ENCODE measurements around the gene PTPRG. TPM values are rescaled to one million over a fixed set of nuclear protein-coding genes. Genes with fewer than 3 reads are reported as not detected.

The PTPRG gene
- total RNA-seq, 2 experiments from 2014 or later: 0.13 to 0.70 TPM

GRCh38 chr3:62178032-62178431 lies 616.7 kb downstream of the PTPRG start:
- no peaks in the 10 kb centered on the region for H3K79me2 ChIP-seq (ENCODE audit: insufficient read depth, low read depth, low read length)

DNA sequence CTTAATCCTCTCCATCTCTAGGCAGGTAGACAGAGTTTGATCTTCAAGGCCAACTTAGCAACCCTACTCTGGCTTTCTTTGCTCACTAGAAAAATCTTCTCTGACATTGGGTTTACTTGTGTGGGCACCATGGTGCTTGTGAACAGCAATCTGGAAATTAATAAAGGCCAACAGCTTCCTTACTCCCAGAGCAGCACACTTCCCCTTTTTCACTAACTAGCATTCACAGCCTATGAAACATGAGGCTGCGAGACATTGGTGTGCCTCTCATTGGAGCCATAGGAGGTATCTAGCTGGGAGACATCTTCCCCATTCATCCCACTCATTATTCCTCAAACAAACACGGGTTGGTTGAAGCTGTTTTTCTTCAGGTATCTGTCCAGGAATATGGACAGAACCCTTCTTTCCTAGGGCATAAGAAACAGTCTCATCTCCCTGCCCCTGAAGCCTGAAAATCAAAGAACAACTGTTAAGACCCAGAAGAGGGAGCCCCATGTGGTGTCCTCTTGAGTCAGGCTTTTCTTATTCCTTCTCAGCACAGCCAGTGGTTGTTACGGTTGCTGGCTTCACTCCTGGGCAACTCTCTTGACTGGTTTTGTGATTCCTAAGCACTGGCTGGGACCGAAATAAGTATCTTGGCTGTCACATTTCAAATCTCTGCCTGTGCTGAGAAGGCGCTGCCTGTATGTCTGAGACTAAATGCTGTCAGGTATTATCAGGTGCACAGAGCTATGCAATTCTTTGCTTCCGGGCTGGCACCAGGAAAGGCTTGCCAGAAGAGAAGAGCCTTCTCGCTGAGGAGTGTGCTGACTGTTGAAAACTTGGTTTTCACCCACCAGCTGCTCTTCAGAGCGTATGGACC lies 617.6 kb downstream of the PTPRG start:
- H3K27ac ChIP-seq (ENCODE audit: low read depth, low read length, poor library complexity, severe bottlenecking): no peak overlapping the region
- no peaks in the 10 kb centered on the region for H4K20me1 ChIP-seq (ENCODE audit: insufficient read depth, low read length)
- no peaks in the 10 kb centered on the region for H3K4me1 ChIP-seq (ENCODE audit: insufficient read depth, low read length, poor library complexity, severe bottlenecking)
- DNase-seq (ENCODE audit: low spot score): no peak
- ChIA-PET CTCF (ENCODE audit: unreplicated experiment) (no interaction called here), POLR2A (interaction anchor here (0.6 kb wide), 1 partner anchor 285 kb away, joined by 3 read pairs; no protein-coding TSS in a partner anchor)
- H3K9me3 ChIP-seq (ENCODE audit: low read length): no peaks in the 10 kb centered on the region
- H3K9me2 ChIP-seq (ENCODE audit: insufficient read depth, low read length): no peaks in the 10 kb centered on the region
- no peaks in the 10 kb centered on the region for H3K79me2 ChIP-seq (ENCODE audit: insufficient read depth, low read depth, low read length)
- no peak overlapping the region for H3K4me3 ChIP-seq (ENCODE audit: low read depth, low read length, poor library complexity, severe bottlenecking)
- no TSS peak for BruUV-seq (replicated peaks)
- no peaks in the 10 kb centered on the region for H3K36me3 ChIP-seq (ENCODE audit: insufficient read depth, low read length)
- no peak for TF ChIP-seq EZH2phosphoT487 (IDR thresholded peaks at IDR 0.05; ENCODE audit: borderline replicate concordance, low read depth, low read length)
- TF ChIP-seq, protein P1, sequence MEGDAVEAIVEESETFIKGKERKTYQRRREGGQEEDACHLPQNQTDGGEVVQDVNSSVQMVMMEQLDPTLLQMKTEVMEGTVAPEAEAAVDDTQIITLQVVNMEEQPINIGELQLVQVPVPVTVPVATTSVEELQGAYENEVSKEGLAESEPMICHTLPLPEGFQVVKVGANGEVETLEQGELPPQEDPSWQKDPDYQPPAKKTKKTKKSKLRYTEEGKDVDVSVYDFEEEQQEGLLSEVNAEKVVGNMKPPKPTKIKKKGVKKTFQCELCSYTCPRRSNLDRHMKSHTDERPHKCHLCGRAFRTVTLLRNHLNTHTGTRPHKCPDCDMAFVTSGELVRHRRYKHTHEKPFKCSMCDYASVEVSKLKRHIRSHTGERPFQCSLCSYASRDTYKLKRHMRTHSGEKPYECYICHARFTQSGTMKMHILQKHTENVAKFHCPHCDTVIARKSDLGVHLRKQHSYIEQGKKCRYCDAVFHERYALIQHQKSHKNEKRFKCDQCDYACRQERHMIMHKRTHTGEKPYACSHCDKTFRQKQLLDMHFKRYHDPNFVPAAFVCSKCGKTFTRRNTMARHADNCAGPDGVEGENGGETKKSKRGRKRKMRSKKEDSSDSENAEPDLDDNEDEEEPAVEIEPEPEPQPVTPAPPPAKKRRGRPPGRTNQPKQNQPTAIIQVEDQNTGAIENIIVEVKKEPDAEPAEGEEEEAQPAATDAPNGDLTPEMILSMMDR (conservative IDR thresholded peaks at IDR 0.05; ENCODE audit: low read length): no peak
- H3K4me2 ChIP-seq (ENCODE audit: low read length): no peak overlapping the region
- intact Hi-C loops (cut with micrococcal nuclease; ENCODE audit: unreplicated experiment): no loop called here
- H2AFZ ChIP-seq (ENCODE audit: low read length): no peak overlapping the region

More at GRCh38 chr3:62178032-62178431, 616.7 kb downstream of the PTPRG start:
- no TSS peak for BruUV-seq (replicated peaks)
- H3K4me2 ChIP-seq (ENCODE audit: low read length): no peak overlapping the region
- no peak overlapping the region for H3K27ac ChIP-seq (ENCODE audit: low read depth, low read length, poor library complexity, severe bottlenecking)
- ChIA-PET POLR2A (no interaction called here), CTCF (ENCODE audit: unreplicated experiment) (no interaction called here)
- H3K36me3 ChIP-seq (ENCODE audit: insufficient read depth, low read length): no peaks in the 10 kb centered on the region
- no peak for TF ChIP-seq EZH2phosphoT487 (IDR thresholded peaks at IDR 0.05; ENCODE audit: borderline replicate concordance, low read depth, low read length)
- TF ChIP-seq, protein P1 (conservative IDR thresholded peaks at IDR 0.05; ENCODE audit: low read length): no peak
- no peaks in the 10 kb centered on the region for H3K4me1 ChIP-seq (ENCODE audit: insufficient read depth, low read length, poor library complexity, severe bottlenecking)
- H3K9me3 ChIP-seq (ENCODE audit: low read length): no peaks in the 10 kb centered on the region
- DNase-seq (ENCODE audit: low spot score): no peak
- intact Hi-C loops (cut with micrococcal nuclease; ENCODE audit: unreplicated experiment): no loop called here
- no peak overlapping the region for H2AFZ ChIP-seq (ENCODE audit: low read length)
- H3K4me3 ChIP-seq (ENCODE audit: low read depth, low read length, poor library complexity, severe bottlenecking): no peak overlapping the region
- H4K20me1 ChIP-seq (ENCODE audit: insufficient read depth, low read length): no peaks in the 10 kb centered on the region
- no peaks in the 10 kb centered on the region for H3K9me2 ChIP-seq (ENCODE audit: insufficient read depth, low read length)

GRCh38 chr3:62180514-62180913 lies 619.1 kb downstream of the PTPRG start:
- no peak for TF ChIP-seq EZH2phosphoT487 (IDR thresholded peaks at IDR 0.05; ENCODE audit: borderline replicate concordance, low read depth, low read length)
- TF ChIP-seq, protein P1 (conservative IDR thresholded peaks at IDR 0.05; ENCODE audit: low read length): no peak
- ChIA-PET CTCF (ENCODE audit: unreplicated experiment) (no interaction called here), POLR2A (no interaction called here)
- Histone ChIP-seq H3K9me3 (ENCODE audit: low read length) (no peaks in the 10 kb centered on the region), H2AFZ (ENCODE audit: low read length) (no peak overlapping the region), H3K9me2 (ENCODE audit: insufficient read depth, low read length) (no peaks in the 10 kb centered on the region), H3K4me1 (ENCODE audit: insufficient read depth, low read length, poor library complexity, severe bottlenecking) (no peaks in the 10 kb centered on the region), H3K4me2 (ENCODE audit: low read length) (no peak overlapping the region), H3K79me2 (ENCODE audit: insufficient read depth, low read depth, low read length) (no peaks in the 10 kb centered on the region), H3K4me3 (ENCODE audit: low read depth, low read length, poor library complexity, severe bottlenecking) (no peak overlapping the region), H4K20me1 (ENCODE audit: insufficient read depth, low read length) (no peaks in the 10 kb centered on the region), H3K36me3 (ENCODE audit: insufficient read depth, low read length) (no peaks in the 10 kb centered on the region), H3K27ac (ENCODE audit: low read depth, low read length, poor library complexity, severe bottlenecking) (no peak overlapping the region)
- no peak for DNase-seq (ENCODE audit: low spot score)
- no TSS peak for BruUV-seq (replicated peaks)
- intact Hi-C loops (cut with micrococcal nuclease; ENCODE audit: unreplicated experiment): loop anchor here (10.0 kb wide), 1 partner anchor 326 kb away; no protein-coding TSS in a partner anchor
